GM19372 (cell line): ENCODE measurements around the gene TCERG1.
A peak's percentile ranks its signal among the peaks of the same experiment; 100 is the strongest.
"Not testable (repeated sequence)": the region's sequence is repeated elsewhere in the genome, so short reads cannot be mapped to it uniquely, and the experiment has no call there.

Experiments
- ATAC-seq: cut with Tn5 transposase; IDR thresholded peaks from one replicate; pipeline ENCODE4 v1.9.1; 2021; ENCODE audit warnings: mild to moderate bottlenecking, low read depth, moderate library complexity; ENCODE audit not compliant: unreplicated experiment

The TCERG1 gene

GRCh38 chr5:146516151-146516475, 69.0 kb downstream of the TCERG1 start, which contains the start of gene GPR151:
Gene GPR151, minus strand, starts transcription at chr5:146516190. Its CDS starts 77 bp downstream, at chr5:146516113.
- no peak for ATAC-seq

GRCh38 chr5:146519554-146519953, 72.4 kb downstream of the TCERG1 start:
- ATAC-seq, result no peak

GRCh38 chr5:146520731-146521130, 73.6 kb downstream of the TCERG1 start:
- ATAC-seq, result no peak

GRCh38 chr5:146521403-146522106, 74.4 kb downstream of the TCERG1 start:
- ATAC-seq, result no peak

- ATAC-seq, result no peak
Measured at GRCh38 chr5:146523698-146524097, 76.6 kb downstream of the TCERG1 start.

- no peak for ATAC-seq
Measured at GRCh38 chr5:146527785-146528184, 80.7 kb downstream of the TCERG1 start.

GRCh38 chr5:146528236-146528635, 81.1 kb downstream of the TCERG1 start:
- no peak for ATAC-seq

GRCh38 chr5:146529984-146530383, 82.9 kb downstream of the TCERG1 start:
- ATAC-seq, result peak; percentile 69

- peak; percentile 94 for ATAC-seq
Measured at GRCh38 chr5:146533260-146533857, 86.2 kb downstream of the TCERG1 start.

- no peak for ATAC-seq
Measured at GRCh38 chr5:146533882-146534281, 86.7 kb downstream of the TCERG1 start.

- no peak for ATAC-seq
Measured at GRCh38 chr5:146538432-146538831, 91.3 kb downstream of the TCERG1 start.

GRCh38 chr5:146539973-146540372, 92.8 kb downstream of the TCERG1 start:
- no peak for ATAC-seq

GRCh38 chr5:146540414-146540813, 93.3 kb downstream of the TCERG1 start:
- ATAC-seq, result no peak

- ATAC-seq, result peak; percentile 99
Measured at GRCh38 chr5:146541958-146542849, 95.1 kb downstream of the TCERG1 start.

- no peak for ATAC-seq
Measured at GRCh38 chr5:146544232-146544631, 97.1 kb downstream of the TCERG1 start.

- ATAC-seq, result no peak
Measured at GRCh38 chr5:146548781-146549449, 101.8 kb downstream of the TCERG1 start.

GRCh38 chr5:146549615-146550014, 102.5 kb downstream of the TCERG1 start:
- no peak for ATAC-seq

- no peak for ATAC-seq
Measured at GRCh38 chr5:146553446-146553845, 106.3 kb downstream of the TCERG1 start.

- not testable (repeated sequence) for ATAC-seq
Measured at GRCh38 chr5:146556884-146557283, 109.8 kb downstream of the TCERG1 start.

GRCh38 chr5:146560205-146560812, 113.2 kb downstream of the TCERG1 start:
- ATAC-seq, result no peak
